Psoas muscle (tissue), 8 donors: ENCODE measurements around the gene MYOM3. TPM values are rescaled to one million over a fixed set of nuclear protein-coding genes. Genes with fewer than 3 reads are reported as not detected.

Source experiments
- ATAC-seq, 4 donors: fragments of 200-7000 bp; cut with Tn5 transposase; one replicate each; pipeline ENCODE4 v1.9.1; 2020; ENCODE audit warnings: moderate library complexity in 3 of 4, mild to moderate bottlenecking in 2 of 4
- DNase-seq, 2 donors: peaks; one replicate each; pipeline ENCODE4 v3.0.0-alpha.2; 2020
- H3K27ac ChIP-seq: fragments of 200-600 bp; one replicate; pipeline ENCODE4 v1.8.0; 2022
- H3K27me3 ChIP-seq, 3 donors: fragments of 200-600 bp in 1 of 3; one replicate each; pipeline versions ENCODE4 v1.6.1 to v1.8.0; 2013 to 2022; ENCODE audit warnings: low read length in 2 of 3, mild to moderate bottlenecking in 2 of 3, moderate library complexity in 1 of 3; ENCODE audit not compliant: insufficient read depth in 3 of 3
- H3K36me3 ChIP-seq, 2 donors: fragments of 200-600 bp in 1 of 2; one replicate each; pipeline versions ENCODE4 v1.6.1 to v1.8.0; 2013 to 2022; ENCODE audit warnings: low read depth in 1 of 2, mild to moderate bottlenecking in 1 of 2, moderate library complexity in 1 of 2; ENCODE audit not compliant: insufficient read depth in 1 of 2
- H3K4me1 ChIP-seq: fragments of 200-600 bp; one replicate; pipeline ENCODE4 v1.8.0; 2022
- H3K4me3 ChIP-seq: fragments of 200-600 bp; one replicate; pipeline ENCODE4 v1.8.0; 2022; ENCODE audit warnings: mild to moderate bottlenecking
- H3K9me3 ChIP-seq: fragments of 200-600 bp; one replicate; pipeline ENCODE4 v1.8.0; 2022
- WGBS, 3 donors: extraction: QIAGEN DNeasy Blood & Tissue Kit; methylation state at CpG; one replicate each; pipeline versions ENCODE4 v1.1.6 to v1.1.7; 2013; 5-methylcytosine and 5-hydroxymethylcytosine counted together
- intact Hi-C, 2 donors: fragments of 100-400 bp; cut with DNase I; formaldehyde crosslinking; loops; one replicate each; pipeline versions ENCODE4 v1.11.0 to v1.14.2; 2022
- polyA plus RNA-seq, 3 donors: library from polyadenylated mRNA; stranded (reverse); fragments of 200-250 nt; gene quantifications; one replicate each; pipeline ENCODE4 v1.2.3, GENCODE V29; 2013
- total RNA-seq, 4 donors: library from RNA; stranded (reverse); fragmentation: NEBNext Ultra II Directional in 2 of 4; extraction: Animal tissue kit (Norgen Biotek cat#: 25700) in 2 of 4; gene quantifications; one replicate each; pipeline versions ENCODE4 v1.2.1 to v1.2.4, GENCODE V29; 2021 to 2023
- TF ChIP-seq, protein P1 (sequence below): fragments of 200-600 bp; IDR thresholded peaks from one replicate; pipeline ENCODE4 v1.8.0; 2022; ENCODE audit warnings: antibody characterized with exemption
- donor health status: healthy with polysubstance abuse.
- donor health status: DM: no; HTN: no; CAD: no; lungs with moderate emphysema.
- donor health status: Bipolar disorder and iron deficiency.
- donor health status: healthy.
- donor health status: DM: yes; HTN: yes; CAD: no.
- donor health status: DM: no; HTN: no; CAD: no.
- donor health status: DM: no; HTN: no; CAD: no.
- donor health status: DM: yes; HTN: yes; CAD: no.

The MYOM3 gene
- total and polyA plus RNA-seq, 7 donors: 86.7 to 505 (median 152) TPM

DNA sequence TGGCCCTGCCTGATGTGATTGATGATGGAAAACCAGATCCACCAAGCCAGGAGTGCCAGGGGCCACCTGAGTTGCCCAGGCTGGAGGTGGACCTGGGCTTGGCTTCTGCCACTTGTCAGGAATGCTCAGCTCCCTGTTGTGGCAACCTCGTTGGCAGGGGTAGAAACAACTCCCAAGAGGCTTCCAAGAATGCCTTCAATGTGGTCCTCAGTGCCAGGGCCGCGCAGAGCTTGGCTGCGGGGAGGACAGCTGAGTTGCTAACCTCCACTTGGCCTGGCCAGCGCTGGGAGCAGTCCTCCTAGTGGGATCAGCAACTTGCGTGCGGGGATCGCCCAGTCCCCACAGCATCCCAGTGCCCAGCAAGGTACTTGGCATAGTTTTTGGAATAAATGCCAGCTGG lies 9.0 kb downstream of the MYOM3 start:
- DNase-seq: peak; percentile 78 to 92
- Histone ChIP-seq H3K4me3 (no peak overlapping the region), H3K27ac (peak overlapping the region; percentile 47), H3K27me3 (no peaks in the 10 kb centered on the region), H3K36me3 (peaks cover 0 to 31% of the 10 kb centered on the region in 2 donors), H3K4me1 (peaks cover 52% of the 10 kb centered on the region), H3K9me3 (no peaks in the 10 kb centered on the region)
- ATAC-seq: peak; percentile 75 to 86 (median 78)
- TF ChIP-seq, protein P1, sequence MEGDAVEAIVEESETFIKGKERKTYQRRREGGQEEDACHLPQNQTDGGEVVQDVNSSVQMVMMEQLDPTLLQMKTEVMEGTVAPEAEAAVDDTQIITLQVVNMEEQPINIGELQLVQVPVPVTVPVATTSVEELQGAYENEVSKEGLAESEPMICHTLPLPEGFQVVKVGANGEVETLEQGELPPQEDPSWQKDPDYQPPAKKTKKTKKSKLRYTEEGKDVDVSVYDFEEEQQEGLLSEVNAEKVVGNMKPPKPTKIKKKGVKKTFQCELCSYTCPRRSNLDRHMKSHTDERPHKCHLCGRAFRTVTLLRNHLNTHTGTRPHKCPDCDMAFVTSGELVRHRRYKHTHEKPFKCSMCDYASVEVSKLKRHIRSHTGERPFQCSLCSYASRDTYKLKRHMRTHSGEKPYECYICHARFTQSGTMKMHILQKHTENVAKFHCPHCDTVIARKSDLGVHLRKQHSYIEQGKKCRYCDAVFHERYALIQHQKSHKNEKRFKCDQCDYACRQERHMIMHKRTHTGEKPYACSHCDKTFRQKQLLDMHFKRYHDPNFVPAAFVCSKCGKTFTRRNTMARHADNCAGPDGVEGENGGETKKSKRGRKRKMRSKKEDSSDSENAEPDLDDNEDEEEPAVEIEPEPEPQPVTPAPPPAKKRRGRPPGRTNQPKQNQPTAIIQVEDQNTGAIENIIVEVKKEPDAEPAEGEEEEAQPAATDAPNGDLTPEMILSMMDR: no peak
- 24 to 31% (median 29%) methylated on average over 8 of the region's 8 CpGs for WGBS, 3 donors
- intact Hi-C loops: no loop called here

DNA sequence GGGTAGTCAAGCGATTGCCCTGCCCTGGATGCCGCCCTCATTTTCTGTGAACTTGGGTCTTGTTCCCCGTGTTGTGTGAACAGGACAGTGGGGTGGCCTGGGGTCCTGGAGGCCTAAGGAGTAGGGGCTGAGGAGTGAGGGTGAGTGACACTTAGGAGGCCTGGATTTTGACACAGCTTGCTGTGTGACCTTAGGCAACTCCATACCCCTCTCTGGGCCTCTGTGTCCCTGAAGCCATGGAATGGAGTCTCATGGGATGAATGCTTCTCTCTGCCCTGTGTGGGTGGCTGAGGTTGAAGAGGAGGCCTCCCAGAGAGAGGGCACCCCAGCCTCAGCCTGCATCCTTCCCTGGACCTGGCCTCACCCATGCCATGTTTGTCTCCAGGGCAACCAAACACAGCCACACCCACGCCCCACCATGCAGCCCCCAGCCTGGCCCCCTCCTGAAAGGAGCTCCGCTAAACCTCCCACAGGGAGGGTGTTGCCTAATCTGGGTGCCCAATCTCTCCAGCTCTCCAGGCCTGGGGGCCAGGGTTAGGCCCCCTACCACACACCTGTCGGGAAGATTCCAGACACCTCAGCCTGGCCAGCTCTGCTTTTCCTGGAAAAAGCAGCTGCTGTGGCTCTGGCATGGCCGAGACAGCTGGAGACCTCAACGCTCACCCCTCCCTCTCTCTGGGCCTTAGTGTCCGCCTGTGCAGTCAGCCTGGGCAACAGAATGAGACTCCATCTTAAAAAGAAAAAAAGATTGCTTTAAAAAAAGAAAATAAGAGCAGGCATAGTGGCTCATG lies 9.9 kb downstream of the MYOM3 start:
- TF ChIP-seq, protein P1: no peak
- intact Hi-C loops: no loop called here
- Histone ChIP-seq H3K4me3 (no peak overlapping the region), H3K27me3 (no peaks in the 10 kb centered on the region), H3K27ac (peak overlapping the region; percentile 47), H3K36me3 (peaks cover 0 to 23% of the 10 kb centered on the region in 2 donors), H3K9me3 (no peaks in the 10 kb centered on the region), H3K4me1 (peaks cover 50% of the 10 kb centered on the region)
- ATAC-seq: no peak
- WGBS, 3 donors: 46 to 51% (median 48%) methylated on average over 9 of the region's 9 CpGs
- DNase-seq: peak in 1 of 2 donors; percentile 38

DNA sequence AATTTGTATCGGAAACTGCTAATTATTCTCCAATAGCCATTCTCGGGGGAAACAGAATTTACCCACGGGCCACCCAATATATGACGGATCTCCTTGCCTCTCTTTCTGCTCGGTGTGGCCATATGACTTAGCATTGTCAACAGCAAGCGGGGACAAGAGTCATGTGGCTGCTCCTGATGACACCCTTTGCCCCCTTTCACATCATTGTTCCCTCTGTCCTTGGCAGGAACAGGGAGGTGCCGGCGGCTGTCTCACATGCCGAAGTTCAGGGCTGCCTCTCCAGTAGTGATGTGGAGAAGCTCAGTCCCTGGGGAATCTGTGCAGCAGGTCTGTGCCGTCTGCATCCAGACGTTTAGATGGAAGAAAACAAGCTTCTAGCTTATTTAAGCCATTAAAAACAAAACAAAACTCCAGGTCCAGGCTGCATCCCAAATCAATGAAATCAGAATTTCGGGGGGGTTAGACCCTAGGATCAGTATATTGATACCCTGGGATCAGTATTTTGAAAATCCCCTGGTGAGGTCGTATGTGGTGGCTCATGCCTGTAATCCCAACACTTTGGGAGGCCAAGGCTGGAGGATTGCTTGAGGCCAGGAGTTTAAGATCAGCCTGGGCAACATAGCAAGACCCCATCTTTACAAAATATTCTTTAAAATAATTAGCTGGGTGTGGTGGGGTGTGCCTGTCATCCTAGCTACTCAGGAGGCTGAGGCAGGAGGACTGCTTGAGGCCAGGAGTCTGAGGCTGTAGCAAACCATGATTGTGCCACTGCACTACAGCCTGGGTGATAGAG lies 10.8 kb downstream of the MYOM3 start:
- WGBS, 3 donors: 61 to 71% (median 68%) methylated on average over 13 of the region's 13 CpGs
- TF ChIP-seq, protein P1: no peak
- DNase-seq: no peak
- Histone ChIP-seq H3K27ac (peak overlapping the region; percentile 55), H3K9me3 (no peaks in the 10 kb centered on the region), H3K4me3 (no peak overlapping the region), H3K4me1 (peaks cover 54% of the 10 kb centered on the region), H3K27me3 (no peaks in the 10 kb centered on the region), H3K36me3 (peaks cover 0 to 14% of the 10 kb centered on the region in 2 donors)
- intact Hi-C loops: no loop called here
- ATAC-seq: no peak

DNA sequence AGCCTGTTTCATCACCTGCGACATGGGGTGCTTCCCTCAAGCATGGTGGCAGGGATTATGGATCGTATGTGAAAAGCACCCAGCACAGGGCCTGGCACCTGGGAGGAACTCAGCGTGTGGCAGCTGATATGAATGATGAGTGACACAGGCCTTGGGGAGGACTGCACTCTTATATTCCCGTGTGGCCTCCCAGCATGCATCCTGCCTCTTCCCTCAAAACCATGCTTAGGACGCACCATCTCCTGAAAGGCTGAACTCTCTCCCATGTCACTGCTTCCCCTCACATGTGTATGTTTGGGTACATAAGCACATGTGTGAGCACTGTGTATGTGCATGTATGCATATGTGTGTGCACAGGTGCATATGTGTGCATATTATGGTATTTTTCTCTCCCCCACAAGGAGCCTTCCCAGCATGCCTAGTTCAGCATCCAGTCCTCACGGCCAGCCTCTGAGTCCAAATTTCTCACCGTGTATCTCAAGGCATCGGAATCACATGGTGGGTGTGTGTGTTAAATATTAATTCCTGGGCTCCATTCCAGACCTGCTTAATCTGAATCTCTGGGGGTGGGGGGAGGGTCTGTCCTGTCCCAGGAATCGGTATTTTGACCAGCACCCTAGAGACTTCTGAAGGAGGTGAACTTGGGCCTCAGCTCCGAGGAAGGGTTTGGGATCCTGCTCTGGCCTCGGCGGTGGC lies 12.8 kb downstream of the MYOM3 start:
- TF ChIP-seq, protein P1: no peak
- intact Hi-C loops: no loop called here
- peak overlapping the region; percentile 85 for H3K27ac ChIP-seq
- H3K36me3 ChIP-seq: peaks cover 0 to 6% of the 10 kb centered on the region in 2 donors
- H3K9me3 ChIP-seq: no peaks in the 10 kb centered on the region
- H3K4me1 ChIP-seq: peaks cover 44% of the 10 kb centered on the region
- H3K27me3 ChIP-seq: no peaks in the 10 kb centered on the region
- WGBS, 3 donors: 50 to 57% (median 52%) methylated on average over 12 of the region's 12 CpGs
- DNase-seq: peak in 1 of 2 donors; percentile 39
- no peak overlapping the region for H3K4me3 ChIP-seq
- ATAC-seq: no peak
